Liver (tissue), 9 donors: ENCODE measurements around the gene AKAP10. TPM values are rescaled to one million over a fixed set of nuclear protein-coding genes. Genes with fewer than 3 reads are reported as not detected.

Experiments used
- DNase-seq: peaks from one replicate; pipeline ENCODE4 v3.0.0-alpha.2; 2017; ENCODE audit warnings: low spot score
- H3K27ac ChIP-seq, 2 donors: one replicate each; pipeline ENCODE4 v1.7.0; 2013; ENCODE audit warnings: inconsistent platforms in 2 of 2, low read length in 2 of 2, control low read depth in 1 of 2, low read depth in 1 of 2, mild to moderate bottlenecking in 1 of 2
- H3K27me3 ChIP-seq, 4 donors: one replicate each; pipeline versions ENCODE4 v1.6.1 to v1.7.0; 2013; ENCODE audit warnings: low read length in 3 of 4, inconsistent platforms in 1 of 4, mild to moderate bottlenecking in 1 of 4, moderate library complexity in 1 of 4; ENCODE audit not compliant: control insufficient read depth in 4 of 4, insufficient read depth in 4 of 4
- H3K36me3 ChIP-seq, 4 donors: one replicate each; pipeline versions ENCODE4 v1.6.1 to v1.7.0; 2013; ENCODE audit warnings: low read length in 3 of 4, mild to moderate bottlenecking in 3 of 4, low read depth in 1 of 4, moderate library complexity in 1 of 4; ENCODE audit not compliant: control insufficient read depth in 4 of 4, insufficient read depth in 3 of 4
- H3K4me1 ChIP-seq, 4 donors: one replicate each; pipeline versions ENCODE4 v1.6.1 to v1.7.0; 2013; ENCODE audit warnings: low read length in 3 of 4, mild to moderate bottlenecking in 3 of 4, moderate library complexity in 1 of 4; ENCODE audit not compliant: control insufficient read depth in 4 of 4, insufficient read depth in 4 of 4
- H3K4me3 ChIP-seq, 3 donors: one replicate each; pipeline versions ENCODE4 v1.6.1 to v1.7.0; 2013; ENCODE audit warnings: low read length in 3 of 3, control low read depth in 1 of 3, low read depth in 1 of 3, mild to moderate bottlenecking in 1 of 3
- H3K9ac ChIP-seq, 2 donors: one replicate each; pipeline ENCODE4 v1.7.0; 2013; ENCODE audit warnings: low read length in 2 of 2, mild to moderate bottlenecking in 2 of 2, moderate library complexity in 2 of 2, control low read depth in 1 of 2, low read depth in 1 of 2
- H3K9me3 ChIP-seq, 4 donors: one replicate each; pipeline versions ENCODE4 v1.6.1 to v1.7.0; 2013; ENCODE audit warnings: low read length in 3 of 4; ENCODE audit not compliant: control insufficient read depth in 4 of 4
- EGR1 ChIP-seq, 2 donors: IDR thresholded peaks; 2 replicates each; pipeline ENCODE4 v1.6.1; 2016 to 2018; ENCODE audit warnings: antibody characterized with exemption in 2 of 2, low read depth in 2 of 2
- FOXA1 ChIP-seq: IDR thresholded peaks from 2 replicates; pipeline ENCODE4 v1.6.1; 2016; ENCODE audit warnings: antibody characterized with exemption
- HNF4A ChIP-seq, 2 donors: conservative IDR thresholded peaks; 2 replicates each; pipeline ENCODE4 v1.6.1; 2016; ENCODE audit warnings: antibody characterized with exemption in 2 of 2, mild to moderate bottlenecking in 2 of 2
- RAD21 ChIP-seq, 2 donors: IDR thresholded peaks; 2 replicates each; pipeline ENCODE4 v1.6.1; 2016; ENCODE audit warnings: antibody characterized with exemption in 2 of 2, mild to moderate bottlenecking in 2 of 2
- RXRA ChIP-seq, 2 donors: IDR thresholded peaks; 2 replicates each; pipeline ENCODE4 v1.6.1; 2017 to 2018; ENCODE audit warnings: antibody characterized with exemption in 2 of 2, mild to moderate bottlenecking in 1 of 2
- TAF1 ChIP-seq: conservative IDR thresholded peaks from 2 replicates; pipeline ENCODE4 v1.6.1; 2016; ENCODE audit warnings: antibody characterized with exemption, mild to moderate bottlenecking
- YY1 ChIP-seq: IDR thresholded peaks from 2 replicates; pipeline ENCODE4 v1.6.1; 2016; ENCODE audit warnings: antibody characterized with exemption, mild to moderate bottlenecking
- WGBS: extraction: QIAGEN DNeasy Blood & Tissue Kit; methylation state at CpG from one replicate; pipeline ENCODE4 v1.1.7; 2013; 5-methylcytosine and 5-hydroxymethylcytosine counted together
- polyA plus RNA-seq, 2 donors: library from polyadenylated mRNA; stranded (reverse) in 1 of 2; unstranded in 1 of 2; fragments of 200-250 nt in 1 of 2; fragments of >200 nt in 1 of 2; fragmentation: Nextera tagmentation in 1 of 2; extraction: Ambion mirVana in 1 of 2; gene quantifications; one replicate each; pipeline versions ENCODE4 v1.2.1 to v1.2.3, GENCODE V29; 2013 to 2015
- total RNA-seq, 2 donors: library from RNA; depleted of rRNA; stranded (reverse); fragments of >200 nt; gene quantifications; one replicate each; pipeline ENCODE4 v1.2.3, GENCODE V29; 2014
- TF ChIP-seq, protein P1 (sequence below): IDR thresholded peaks from 2 replicates; pipeline ENCODE4 v1.6.1; 2016; ENCODE audit warnings: antibody characterized with exemption
- TF ChIP-seq, protein P2 (sequence below): IDR thresholded peaks from 2 replicates; pipeline ENCODE4 v1.6.1; 2016; ENCODE audit warnings: antibody characterized with exemption
- TF ChIP-seq, protein P3 (sequence below): fragments of 150-350 bp; IDR thresholded peaks from 2 replicates; pipeline ENCODE4 v1.5.1; 2017; ENCODE audit warnings: improper control_type of control experiment, low read depth, low read length; ENCODE audit not compliant: missing input control
- donor health status: healthy.
- donor health status: healthy.
- donor health status: healthy.
- donor health status: healthy.
- donor health status: healthy.

Gene AKAP10
- total and polyA plus RNA-seq, 4 donors: 4.2 to 16.3 (median 10.1) TPM

DNA sequence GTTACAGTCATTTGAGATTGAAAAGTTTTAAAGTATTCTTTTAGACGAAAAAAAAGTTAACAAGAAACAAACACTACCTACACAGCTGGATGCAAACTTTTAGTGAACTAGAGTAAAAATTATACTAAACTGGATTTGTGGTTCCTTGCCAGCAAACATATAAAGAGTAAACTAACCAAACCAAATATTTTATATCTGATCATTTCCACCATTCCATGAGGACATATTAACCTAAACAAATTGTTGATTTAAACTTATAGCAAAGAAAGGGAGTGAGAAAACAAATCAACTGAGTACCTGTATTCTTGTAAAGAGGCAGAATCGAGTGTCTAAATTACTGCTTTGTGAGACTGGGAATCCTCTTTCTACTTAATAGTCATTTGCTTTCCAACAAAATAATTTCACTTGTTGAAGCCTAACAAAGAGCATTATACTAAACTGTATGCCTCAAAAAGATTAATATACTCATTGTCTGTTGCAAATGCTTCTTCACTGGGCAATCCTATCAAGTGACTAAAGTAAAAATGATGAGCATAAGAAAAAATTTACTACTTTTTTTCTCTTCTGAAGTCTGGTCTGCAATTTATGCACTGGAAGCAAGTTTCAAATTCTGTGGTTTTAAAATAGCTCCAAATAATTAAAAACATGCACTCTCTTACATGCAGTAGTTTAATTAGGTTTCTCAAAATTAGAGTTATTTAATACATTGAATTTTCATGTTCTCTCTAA lies 37.5 kb downstream of the AKAP10 start:
- no peaks in the 10 kb centered on the region for H3K27me3 ChIP-seq
- H3K36me3 ChIP-seq: peaks cover 0 to 33% (median 28%) of the 10 kb centered on the region in 4 donors
- TF ChIP-seq RXRA (IDR thresholded peaks at IDR 0.05) (no peak), RAD21 (IDR thresholded peaks at IDR 0.05) (no peak), YY1 (no peak), EGR1 (IDR thresholded peaks at IDR 0.05; ENCODE audit: low read depth in 2 of 2) (no peak), TAF1 (no peak), FOXA1 (no peak)
- TF ChIP-seq, protein P1, sequence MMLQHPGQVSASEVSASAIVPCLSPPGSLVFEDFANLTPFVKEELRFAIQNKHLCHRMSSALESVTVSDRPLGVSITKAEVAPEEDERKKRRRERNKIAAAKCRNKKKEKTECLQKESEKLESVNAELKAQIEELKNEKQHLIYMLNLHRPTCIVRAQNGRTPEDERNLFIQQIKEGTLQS: no peak
- TF ChIP-seq, protein P2, sequence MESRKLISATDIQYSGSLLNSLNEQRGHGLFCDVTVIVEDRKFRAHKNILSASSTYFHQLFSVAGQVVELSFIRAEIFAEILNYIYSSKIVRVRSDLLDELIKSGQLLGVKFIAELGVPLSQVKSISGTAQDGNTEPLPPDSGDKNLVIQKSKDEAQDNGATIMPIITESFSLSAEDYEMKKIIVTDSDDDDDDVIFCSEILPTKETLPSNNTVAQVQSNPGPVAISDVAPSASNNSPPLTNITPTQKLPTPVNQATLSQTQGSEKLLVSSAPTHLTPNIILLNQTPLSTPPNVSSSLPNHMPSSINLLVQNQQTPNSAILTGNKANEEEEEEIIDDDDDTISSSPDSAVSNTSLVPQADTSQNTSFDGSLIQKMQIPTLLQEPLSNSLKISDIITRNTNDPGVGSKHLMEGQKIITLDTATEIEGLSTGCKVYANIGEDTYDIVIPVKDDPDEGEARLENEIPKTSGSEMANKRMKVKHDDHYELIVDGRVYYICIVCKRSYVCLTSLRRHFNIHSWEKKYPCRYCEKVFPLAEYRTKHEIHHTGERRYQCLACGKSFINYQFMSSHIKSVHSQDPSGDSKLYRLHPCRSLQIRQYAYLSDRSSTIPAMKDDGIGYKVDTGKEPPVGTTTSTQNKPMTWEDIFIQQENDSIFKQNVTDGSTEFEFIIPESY: no peak
- no peak overlapping the region for H3K27ac ChIP-seq
- no peak for DNase-seq
- H3K4me3 ChIP-seq: no peak overlapping the region
- no peaks in the 10 kb centered on the region for H3K4me1 ChIP-seq
- no peaks in the 10 kb centered on the region for H3K9me3 ChIP-seq
- 97% methylated on average over 2 of the region's 2 CpGs for WGBS
- no peak overlapping the region for H3K9ac ChIP-seq

DNA sequence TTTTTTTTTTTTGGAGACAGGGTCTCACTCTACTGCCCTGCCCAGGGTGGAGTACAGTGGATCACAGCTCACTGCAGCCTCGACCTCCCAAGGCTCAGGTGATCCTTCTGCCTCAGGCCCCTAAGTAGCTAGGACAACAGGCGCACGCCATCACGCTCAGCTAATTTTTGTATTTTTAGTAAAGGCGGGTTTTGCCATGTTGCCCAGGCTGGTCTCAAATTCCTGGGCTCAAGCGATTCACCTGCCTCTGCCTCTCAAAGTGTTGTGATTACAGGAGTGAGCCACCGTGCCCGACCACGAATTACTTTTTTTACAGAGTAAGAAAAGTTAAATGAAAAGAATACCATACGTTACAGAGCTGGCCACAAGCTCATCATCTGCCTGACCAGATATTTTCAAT lies 38.9 kb downstream of the AKAP10 start:
- DNase-seq: no peak
- no peak for TF ChIP-seq EGR1 (IDR thresholded peaks at IDR 0.05; ENCODE audit: low read depth in 2 of 2)
- no peak overlapping the region for H3K27ac ChIP-seq
- 97% methylated on average over 10 of the region's 10 CpGs for WGBS
- H3K9ac ChIP-seq: no peak overlapping the region
- no peaks in the 10 kb centered on the region for H3K4me1 ChIP-seq
- no peaks in the 10 kb centered on the region for H3K9me3 ChIP-seq
- peaks cover 0 to 37% (median 30%) of the 10 kb centered on the region in 4 donors for H3K36me3 ChIP-seq
- no peak overlapping the region for H3K4me3 ChIP-seq
- no peaks in the 10 kb centered on the region for H3K27me3 ChIP-seq

DNA sequence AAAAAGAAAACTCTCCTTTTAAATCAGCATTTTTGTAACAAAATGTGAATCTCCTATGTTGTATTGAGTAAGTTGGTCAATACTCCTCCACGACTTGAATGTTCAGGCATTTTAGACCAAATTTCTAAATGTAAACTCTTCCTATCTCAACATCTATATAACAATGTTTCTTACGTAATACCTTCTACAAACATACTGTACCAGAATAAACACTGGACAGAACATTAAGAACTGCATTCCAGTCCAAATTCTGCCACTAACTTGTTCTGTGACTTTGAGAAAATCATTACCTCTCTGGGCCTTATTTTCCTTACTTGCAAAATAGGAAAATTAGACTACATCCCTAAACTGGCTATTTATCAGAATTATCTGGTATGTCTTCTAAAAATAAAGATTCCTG lies 40.1 kb downstream of the AKAP10 start:
- H3K36me3 ChIP-seq: peaks cover 0 to 42% (median 33%) of the 10 kb centered on the region in 4 donors
- H3K27ac ChIP-seq: no peak overlapping the region
- no peaks in the 10 kb centered on the region for H3K27me3 ChIP-seq
- DNase-seq: no peak
- no peak overlapping the region for H3K4me3 ChIP-seq
- H3K4me1 ChIP-seq: no peaks in the 10 kb centered on the region
- no peaks in the 10 kb centered on the region for H3K9me3 ChIP-seq
- no peak overlapping the region for H3K9ac ChIP-seq
- peak in 1 of 2 donors; percentile 9 for TF ChIP-seq HNF4A (conservative IDR thresholded peaks at IDR 0.05)
- TF ChIP-seq, protein P3, sequence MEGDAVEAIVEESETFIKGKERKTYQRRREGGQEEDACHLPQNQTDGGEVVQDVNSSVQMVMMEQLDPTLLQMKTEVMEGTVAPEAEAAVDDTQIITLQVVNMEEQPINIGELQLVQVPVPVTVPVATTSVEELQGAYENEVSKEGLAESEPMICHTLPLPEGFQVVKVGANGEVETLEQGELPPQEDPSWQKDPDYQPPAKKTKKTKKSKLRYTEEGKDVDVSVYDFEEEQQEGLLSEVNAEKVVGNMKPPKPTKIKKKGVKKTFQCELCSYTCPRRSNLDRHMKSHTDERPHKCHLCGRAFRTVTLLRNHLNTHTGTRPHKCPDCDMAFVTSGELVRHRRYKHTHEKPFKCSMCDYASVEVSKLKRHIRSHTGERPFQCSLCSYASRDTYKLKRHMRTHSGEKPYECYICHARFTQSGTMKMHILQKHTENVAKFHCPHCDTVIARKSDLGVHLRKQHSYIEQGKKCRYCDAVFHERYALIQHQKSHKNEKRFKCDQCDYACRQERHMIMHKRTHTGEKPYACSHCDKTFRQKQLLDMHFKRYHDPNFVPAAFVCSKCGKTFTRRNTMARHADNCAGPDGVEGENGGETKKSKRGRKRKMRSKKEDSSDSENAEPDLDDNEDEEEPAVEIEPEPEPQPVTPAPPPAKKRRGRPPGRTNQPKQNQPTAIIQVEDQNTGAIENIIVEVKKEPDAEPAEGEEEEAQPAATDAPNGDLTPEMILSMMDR: no peak
- WGBS: 51% methylated on average over 2 of the region's 2 CpGs
